Measurements from ENCODE around the gene ATXN10.

DNA sequence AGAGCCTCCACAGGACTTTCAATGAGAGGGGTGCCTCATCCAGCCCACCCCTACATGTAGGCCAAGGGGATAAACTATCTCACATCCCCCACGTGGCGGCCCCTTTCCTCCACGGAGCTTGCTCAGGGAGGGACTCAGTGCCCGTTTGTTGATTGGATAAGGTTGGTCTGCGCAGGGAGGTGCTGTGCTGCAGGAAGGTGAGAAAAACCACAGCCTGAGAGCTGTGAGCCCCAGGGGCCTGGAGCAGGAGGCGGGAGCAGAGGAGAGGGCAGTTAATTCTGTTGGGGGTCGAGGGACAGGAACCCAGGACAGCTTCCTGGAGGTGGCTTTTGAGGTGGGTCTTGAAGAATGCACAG, 31.9 kb upstream of the ATXN10 start:
- TF ChIP-seq, protein P1, sequence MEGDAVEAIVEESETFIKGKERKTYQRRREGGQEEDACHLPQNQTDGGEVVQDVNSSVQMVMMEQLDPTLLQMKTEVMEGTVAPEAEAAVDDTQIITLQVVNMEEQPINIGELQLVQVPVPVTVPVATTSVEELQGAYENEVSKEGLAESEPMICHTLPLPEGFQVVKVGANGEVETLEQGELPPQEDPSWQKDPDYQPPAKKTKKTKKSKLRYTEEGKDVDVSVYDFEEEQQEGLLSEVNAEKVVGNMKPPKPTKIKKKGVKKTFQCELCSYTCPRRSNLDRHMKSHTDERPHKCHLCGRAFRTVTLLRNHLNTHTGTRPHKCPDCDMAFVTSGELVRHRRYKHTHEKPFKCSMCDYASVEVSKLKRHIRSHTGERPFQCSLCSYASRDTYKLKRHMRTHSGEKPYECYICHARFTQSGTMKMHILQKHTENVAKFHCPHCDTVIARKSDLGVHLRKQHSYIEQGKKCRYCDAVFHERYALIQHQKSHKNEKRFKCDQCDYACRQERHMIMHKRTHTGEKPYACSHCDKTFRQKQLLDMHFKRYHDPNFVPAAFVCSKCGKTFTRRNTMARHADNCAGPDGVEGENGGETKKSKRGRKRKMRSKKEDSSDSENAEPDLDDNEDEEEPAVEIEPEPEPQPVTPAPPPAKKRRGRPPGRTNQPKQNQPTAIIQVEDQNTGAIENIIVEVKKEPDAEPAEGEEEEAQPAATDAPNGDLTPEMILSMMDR (IDR thresholded peaks at IDR 0.05), result no peak
- TF ChIP-seq POLR2A (IDR thresholded peaks at IDR 0.05), result no peak
